Measurements from ENCODE around the gene FZD2.
"Not testable (repeated sequence)": the region's sequence is repeated elsewhere in the genome, so short reads cannot be mapped to it uniquely, and the experiment has no call there.

Gene FZD2

DNA sequence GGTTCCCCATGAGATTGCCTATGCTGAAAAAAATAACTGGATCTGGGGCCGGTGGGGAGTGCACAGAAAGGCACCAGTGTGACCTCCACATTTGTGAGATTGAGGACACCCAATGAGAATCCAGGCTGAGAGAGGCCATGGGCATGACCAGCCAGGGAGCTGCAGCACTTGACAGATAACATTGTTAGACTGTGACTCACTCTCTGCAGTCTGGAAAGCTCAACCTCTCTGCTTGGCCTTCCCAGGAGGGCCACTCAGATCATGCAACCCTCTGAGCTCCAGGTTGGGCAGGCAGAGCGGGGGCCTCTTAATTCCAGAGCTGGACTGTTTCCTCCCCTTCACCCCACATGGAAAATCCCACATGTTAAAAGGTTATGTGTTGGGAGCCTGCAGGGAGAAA lies 30.1 kb downstream of the FZD2 start:
- no peak overlapping the region for H3K4me3 ChIP-seq (ENCODE audit: low read depth, low read length)
- DNase-seq (ENCODE audit: low read depth): no peak
- TF ChIP-seq, protein P1, sequence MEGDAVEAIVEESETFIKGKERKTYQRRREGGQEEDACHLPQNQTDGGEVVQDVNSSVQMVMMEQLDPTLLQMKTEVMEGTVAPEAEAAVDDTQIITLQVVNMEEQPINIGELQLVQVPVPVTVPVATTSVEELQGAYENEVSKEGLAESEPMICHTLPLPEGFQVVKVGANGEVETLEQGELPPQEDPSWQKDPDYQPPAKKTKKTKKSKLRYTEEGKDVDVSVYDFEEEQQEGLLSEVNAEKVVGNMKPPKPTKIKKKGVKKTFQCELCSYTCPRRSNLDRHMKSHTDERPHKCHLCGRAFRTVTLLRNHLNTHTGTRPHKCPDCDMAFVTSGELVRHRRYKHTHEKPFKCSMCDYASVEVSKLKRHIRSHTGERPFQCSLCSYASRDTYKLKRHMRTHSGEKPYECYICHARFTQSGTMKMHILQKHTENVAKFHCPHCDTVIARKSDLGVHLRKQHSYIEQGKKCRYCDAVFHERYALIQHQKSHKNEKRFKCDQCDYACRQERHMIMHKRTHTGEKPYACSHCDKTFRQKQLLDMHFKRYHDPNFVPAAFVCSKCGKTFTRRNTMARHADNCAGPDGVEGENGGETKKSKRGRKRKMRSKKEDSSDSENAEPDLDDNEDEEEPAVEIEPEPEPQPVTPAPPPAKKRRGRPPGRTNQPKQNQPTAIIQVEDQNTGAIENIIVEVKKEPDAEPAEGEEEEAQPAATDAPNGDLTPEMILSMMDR (IDR thresholded peaks at IDR 0.05; ENCODE audit: low read depth, low read length, missing control alignments): no peak

DNA sequence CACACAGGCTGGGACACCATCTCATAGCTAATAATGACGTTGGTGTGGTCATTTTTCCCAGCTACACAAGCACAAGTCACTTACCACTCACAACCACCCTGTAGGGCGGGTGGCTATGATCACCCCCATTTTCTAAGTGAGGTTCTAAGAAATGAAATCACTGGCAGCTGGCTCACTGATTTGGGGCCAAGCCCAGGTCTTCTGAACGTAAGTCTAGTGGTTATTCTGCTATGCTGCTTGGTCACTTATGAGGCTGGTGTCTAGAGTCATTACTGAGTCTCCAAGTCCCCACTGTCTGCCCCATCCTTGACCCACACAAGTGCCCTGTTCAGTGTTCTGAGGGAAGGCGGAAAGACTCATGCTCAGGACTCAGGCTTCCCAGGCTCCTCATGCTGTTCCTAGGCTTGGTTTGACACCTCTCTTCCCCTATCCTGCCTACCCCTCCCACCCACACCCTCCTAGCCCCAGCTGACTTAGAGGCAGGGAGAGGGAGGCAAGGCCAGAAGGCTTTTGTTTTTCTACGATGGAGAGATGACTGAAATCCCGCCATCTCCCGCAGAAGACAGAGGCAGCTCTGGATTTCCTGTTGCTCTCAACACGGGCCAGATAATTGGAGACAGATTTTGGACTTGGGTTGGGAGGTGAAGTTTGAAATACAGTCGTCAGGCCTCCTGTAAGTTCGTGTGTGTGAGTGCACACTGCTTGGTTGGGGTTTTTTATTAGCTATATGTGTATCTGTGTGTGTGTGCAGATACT lies 32.2 kb downstream of the FZD2 start:
- no peak for DNase-seq (ENCODE audit: low read depth)
- TF ChIP-seq, protein P1 (IDR thresholded peaks at IDR 0.05; ENCODE audit: low read depth, low read length, missing control alignments): no peak

DNA sequence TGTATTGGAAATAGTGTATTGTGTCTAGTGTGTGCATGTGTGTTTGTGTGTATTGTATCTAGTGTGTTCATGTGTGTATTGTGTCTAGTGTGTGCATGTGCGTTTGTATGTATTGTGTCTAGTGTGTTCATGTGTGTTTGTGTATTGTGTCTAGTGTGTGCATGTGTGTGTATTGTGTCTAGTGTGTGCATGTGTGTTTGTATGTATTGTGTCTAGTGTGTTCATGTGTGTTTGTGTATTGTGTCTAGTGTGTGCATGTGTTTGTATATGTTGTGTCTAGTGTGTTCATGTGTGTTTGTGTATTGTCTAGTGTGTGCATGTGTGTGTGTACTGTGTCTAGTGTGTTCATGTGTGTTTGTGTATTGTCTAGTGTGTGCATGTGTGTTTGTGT lies 32.8 kb downstream of the FZD2 start:
- H3K4me3 ChIP-seq (ENCODE audit: low read depth, low read length); DNase-seq (ENCODE audit: low read depth): not testable (repeated sequence)

More for the DNA sequence above, 32.2 kb downstream of the FZD2 start:
- H3K4me3 ChIP-seq (ENCODE audit: low read depth, low read length): no peak overlapping the region

DNA sequence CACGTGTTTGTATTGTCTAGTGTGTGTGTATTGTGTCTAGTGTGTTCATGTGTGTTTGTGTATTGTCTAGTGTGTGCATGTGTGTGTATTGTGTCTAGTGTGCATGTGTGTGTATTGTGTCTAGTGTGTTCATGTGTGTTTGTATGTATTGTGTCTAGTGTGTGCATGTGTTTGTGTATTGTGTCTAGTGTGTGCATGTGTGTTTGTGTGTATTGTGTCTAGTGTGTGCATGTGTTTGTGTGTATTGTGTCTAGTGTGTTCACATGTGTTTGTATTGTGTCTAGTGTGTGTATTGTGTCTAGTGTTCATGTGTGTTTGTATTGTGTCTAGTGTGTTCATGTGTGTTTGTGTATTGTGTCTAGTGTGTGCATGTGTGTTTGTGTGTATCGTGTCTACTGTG lies 33.5 kb downstream of the FZD2 start:
- not testable (repeated sequence) for DNase-seq (ENCODE audit: low read depth)

DNA sequence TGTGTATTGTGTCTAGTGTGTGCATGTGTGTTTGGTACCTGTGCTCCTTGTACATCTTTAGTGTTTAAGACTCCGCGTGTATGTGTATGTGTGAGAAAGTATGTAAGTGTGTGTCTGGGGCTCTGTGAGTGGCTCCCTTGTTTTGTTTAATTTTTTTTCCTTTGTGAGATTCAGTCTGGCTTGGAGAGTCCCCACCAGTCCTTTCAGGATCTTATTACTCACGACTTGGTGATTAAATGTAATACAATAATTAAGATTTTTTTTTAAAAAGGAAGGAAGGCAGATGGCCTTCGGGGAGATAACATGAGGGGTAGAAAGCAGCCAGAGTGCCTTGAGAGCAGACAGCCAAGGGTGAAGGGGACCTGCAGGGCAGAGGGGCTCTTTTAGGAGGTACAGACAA lies 33.9 kb downstream of the FZD2 start:
- DNase-seq (ENCODE audit: low read depth): no peak
- TF ChIP-seq, protein P1 (IDR thresholded peaks at IDR 0.05; ENCODE audit: low read depth, low read length, missing control alignments): no peak
- H3K4me3 ChIP-seq (ENCODE audit: low read depth, low read length): no peak overlapping the region

More for the DNA sequence above, 33.5 kb downstream of the FZD2 start:
- not testable (repeated sequence) for H3K4me3 ChIP-seq (ENCODE audit: low read depth, low read length)

DNA sequence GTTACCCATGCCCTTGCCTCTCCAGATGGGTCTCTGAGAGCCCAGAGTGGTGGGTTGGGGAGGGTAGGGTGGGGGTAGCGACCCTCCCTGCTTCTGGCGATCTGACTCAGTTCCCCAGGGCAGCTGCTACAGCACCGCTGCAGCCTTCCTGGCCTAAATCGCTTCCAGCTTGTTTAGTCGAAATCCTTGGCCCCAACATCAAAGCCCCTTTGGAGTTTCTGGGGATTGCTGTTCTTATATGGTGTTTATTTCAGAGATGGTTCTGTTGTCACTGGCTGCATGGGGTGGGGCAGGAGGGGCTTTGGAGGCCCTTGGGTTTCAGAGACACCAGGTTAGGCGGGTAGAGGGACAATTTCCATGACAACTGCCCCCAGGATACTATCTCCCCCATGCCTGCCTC lies 35.9 kb downstream of the FZD2 start:
- TF ChIP-seq, protein P1 (IDR thresholded peaks at IDR 0.05; ENCODE audit: low read depth, low read length, missing control alignments): no peak
- DNase-seq (ENCODE audit: low read depth): no peak
- H3K4me3 ChIP-seq (ENCODE audit: low read depth, low read length): no peak overlapping the region

DNA sequence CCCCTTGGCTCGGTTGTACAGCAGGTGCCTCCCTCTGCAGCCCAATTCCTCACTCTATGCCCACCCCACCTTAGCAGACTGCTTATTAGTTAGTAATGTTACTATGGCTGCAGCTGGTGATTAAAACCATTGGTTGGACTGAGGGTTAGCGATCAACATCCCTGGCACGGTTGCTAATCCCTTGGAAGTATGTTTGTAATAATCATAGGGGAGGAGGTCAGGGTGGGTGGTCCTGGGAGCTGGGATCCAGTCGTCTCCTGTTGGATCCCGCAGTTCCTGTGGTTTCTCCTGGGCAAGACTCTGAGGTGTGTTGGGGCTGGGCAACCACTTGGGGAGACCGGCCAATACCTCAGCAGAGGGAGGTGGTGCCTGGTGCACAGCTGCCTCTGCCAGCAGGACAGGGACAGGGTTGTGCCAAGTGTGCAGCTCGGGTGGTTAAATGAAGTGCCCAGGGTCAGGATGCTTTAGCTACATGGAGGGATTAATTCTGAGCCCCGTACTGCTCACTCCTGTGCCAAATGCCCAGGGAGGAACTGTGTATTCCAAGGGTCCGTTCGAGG lies 38.0 kb downstream of the FZD2 start:
- TF ChIP-seq, protein P1 (IDR thresholded peaks at IDR 0.05; ENCODE audit: low read depth, low read length, missing control alignments): no peak
- no peak overlapping the region for H3K4me3 ChIP-seq (ENCODE audit: low read depth, low read length)
- no peak for DNase-seq (ENCODE audit: low read depth)

DNA sequence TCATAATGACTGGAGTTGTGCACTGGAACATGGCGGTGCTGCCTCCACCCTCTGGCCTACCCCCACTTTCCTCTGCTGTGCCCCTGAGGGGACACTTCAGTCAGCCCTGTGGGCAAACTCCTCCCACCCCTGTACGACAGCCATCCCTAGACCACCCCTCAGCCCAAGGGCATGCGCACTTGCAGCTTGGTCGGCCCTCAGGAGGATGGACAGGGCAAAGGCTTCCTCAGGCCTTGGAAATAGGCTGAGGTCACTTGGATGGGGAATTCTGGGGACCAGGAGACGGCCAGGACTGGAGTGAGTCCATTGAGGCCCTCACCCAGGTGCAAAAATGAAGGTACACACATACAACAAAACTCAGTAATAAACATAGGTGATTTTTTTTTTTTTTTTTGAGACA lies 41.0 kb downstream of the FZD2 start:
- TF ChIP-seq, protein P1 (IDR thresholded peaks at IDR 0.05; ENCODE audit: low read depth, low read length, missing control alignments): no peak
- no peak overlapping the region for H3K4me3 ChIP-seq (ENCODE audit: low read depth, low read length)
- DNase-seq (ENCODE audit: low read depth): no peak
